ENCODE data around the gene GCGR.

GCGR gene

DNA sequence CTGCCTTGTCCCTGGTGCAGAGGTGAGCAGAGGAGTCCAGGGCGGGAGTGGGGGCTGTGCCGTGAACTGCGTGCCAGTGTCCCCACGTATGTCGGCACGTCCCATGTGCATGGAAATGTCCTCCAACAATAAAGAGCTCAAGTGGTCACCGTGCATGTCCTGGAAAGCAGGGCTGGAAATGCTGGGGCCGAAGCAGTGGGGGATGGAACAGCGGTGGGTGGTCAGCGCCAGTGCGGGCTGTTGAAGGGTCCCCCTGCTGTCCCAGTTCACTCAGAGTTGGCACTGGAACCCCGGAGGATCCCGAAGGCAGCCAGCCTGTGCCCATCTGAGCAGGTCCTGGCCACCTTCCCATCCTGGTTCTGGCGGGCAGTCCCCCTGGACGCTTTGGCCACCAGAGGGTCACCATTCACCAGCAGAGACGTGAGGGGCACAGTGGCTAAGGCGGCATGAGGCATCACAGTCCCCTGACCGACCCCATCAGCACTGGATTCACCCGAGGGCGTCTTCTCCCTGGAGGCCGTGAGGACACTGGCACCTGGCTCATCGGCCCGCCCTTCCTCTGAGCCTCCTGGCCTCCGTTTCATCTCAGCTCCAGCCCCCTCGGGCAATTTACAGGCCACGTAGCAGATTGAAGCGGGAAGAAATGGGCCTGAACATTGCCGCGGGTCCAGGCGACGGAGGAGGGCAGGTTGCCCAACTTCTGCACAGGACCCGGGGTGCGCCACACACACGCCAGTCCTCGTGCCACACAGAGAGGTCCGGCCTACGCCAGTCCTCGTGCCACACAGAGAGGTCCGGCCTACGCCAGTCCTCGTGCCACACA, 10.1 kb downstream of the GCGR start:
- TF ChIP-seq CTCF (conservative IDR thresholded peaks at IDR 0.05) = no peak
- no peak for TF ChIP-seq ZFX (IDR thresholded peaks at IDR 0.05)
- H3K27ac ChIP-seq = no peak overlapping the region

DNA sequence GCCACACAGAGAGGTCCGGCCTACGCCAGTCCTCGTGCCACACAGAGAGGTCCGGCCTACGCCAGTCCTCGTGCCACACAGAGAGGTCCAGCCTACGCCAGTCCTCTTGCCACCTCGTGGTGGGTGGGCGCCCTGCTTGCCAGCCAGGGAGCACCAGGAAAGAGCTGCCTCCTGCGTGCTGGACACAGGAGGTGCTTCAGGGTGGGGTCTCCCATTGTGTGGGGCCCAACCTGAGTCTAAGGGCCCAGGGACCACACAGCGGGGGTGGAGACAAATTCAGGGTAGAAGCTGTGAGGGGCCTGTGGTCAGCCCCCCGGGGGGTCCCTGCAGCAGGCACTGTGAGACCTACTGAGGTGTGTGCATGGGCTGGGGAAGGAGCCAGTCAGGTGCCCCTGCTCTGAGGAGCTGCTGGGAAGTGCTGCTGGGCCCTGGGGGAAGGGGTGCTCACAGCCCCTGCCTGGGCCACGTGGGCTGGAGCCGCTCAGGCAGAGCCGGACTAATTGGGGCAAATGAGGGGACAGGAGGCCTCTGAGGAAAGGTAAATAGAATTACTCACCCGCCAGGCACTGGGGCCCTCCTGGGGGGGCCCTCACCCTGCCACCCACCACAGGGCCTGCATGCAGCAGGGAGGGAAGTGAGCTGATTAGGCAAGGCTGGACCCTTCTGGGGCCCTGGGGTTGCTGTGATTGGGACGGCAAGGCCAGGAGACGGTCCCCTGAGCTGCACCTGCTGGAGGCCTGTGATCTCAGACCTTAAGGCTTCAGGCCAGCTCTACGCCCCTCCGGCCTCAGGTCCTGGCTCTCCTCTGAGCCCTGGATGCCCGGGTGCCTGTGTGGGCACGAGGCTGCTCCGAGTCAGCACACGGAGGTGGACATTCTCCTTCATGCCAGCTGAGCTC, 11.0 kb downstream of the GCGR start:
- H3K27ac ChIP-seq = no peak overlapping the region

GRCh38 chr17:81815646-81815986, 11.7 kb downstream of the GCGR start:
- TF ChIP-seq ZFX (IDR thresholded peaks at IDR 0.05) (no peak), CTCF (conservative IDR thresholded peaks at IDR 0.05) (no peak)
- no peak overlapping the region for H3K27ac ChIP-seq

More for the DNA sequence above, 11.0 kb downstream of the GCGR start:
- TF ChIP-seq CTCF (conservative IDR thresholded peaks at IDR 0.05) = no peak

GRCh38 chr17:81817758-81818147, 13.8 kb downstream of the GCGR start:
- no peak overlapping the region for H3K27ac ChIP-seq
- no peak for TF ChIP-seq ZFX (IDR thresholded peaks at IDR 0.05)
- no peak for TF ChIP-seq CTCF (conservative IDR thresholded peaks at IDR 0.05)

DNA sequence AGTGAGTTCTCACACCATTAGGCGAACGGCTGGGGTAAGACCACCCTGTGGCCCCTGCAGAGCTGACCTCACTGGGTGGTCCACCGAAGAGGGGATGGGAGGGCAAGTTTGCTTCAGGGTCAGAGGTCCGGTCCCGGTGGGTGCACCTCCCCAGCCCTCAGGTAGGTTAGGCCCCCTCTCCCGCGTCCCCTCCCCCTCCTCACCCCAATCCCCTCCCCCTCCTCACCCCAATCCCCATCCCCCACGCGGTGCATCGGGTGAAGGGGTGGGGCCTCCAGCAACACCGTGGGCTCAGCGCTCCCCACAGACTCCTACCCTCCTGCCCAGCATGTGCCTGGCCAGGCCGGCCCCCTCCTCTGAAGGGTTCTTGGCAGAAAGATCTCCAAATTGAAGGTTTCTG, 15.8 kb downstream of the GCGR start:
- no peak for TF ChIP-seq ZFX (IDR thresholded peaks at IDR 0.05)
- no peak for TF ChIP-seq CTCF (conservative IDR thresholded peaks at IDR 0.05)
- H3K27ac ChIP-seq = no peak overlapping the region

DNA sequence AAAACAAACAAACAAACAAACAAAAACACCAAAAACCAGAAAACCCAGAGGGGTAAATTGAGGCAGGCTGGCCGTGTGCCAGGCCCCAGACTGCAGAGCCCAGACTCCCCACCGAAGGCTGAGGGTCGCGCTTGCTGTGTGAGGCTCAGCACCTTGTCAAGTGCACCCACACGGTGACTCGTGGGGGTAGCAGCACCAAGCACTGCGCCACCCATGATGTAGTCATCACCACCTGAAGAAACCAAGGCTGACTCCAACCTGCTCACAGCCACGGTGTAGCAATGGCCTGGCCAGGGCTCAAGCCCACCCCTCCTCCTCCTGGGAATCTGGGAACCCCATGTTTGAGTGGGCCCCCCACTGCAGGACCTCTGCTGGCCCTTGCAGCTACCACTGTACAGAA, 17.2 kb downstream of the GCGR start:
- TF ChIP-seq CTCF (conservative IDR thresholded peaks at IDR 0.05) (no peak), ZFX (IDR thresholded peaks at IDR 0.05) (no peak)

More for the DNA sequence above, 17.2 kb downstream of the GCGR start:
- peak overlapping the region; percentile 96 for H3K27ac ChIP-seq

All from C4-2B (cell line).